Upper lobe of left lung (tissue), 6 donors: Measurements from ENCODE around the gene AMZ2. TPM values are rescaled to one million over a fixed set of nuclear protein-coding genes. Genes with fewer than 3 reads are reported as not detected.

Experiments
- ATAC-seq, 2 donors: fragments of 200-7000 bp; cut with Tn5 transposase; one replicate each; pipeline ENCODE4 v1.9.1; 2022; ENCODE audit warnings: mild to moderate bottlenecking in 2 of 2, moderate library complexity in 2 of 2; ENCODE audit not compliant: low FRiP score in 2 of 2
- DNase-seq, 2 donors: peaks; one replicate each; pipeline ENCODE4 v3.0.0-alpha.2; 2019 to 2020
- H3K27ac ChIP-seq, 4 donors: fragments of 200-600 bp; sonication (generic); one replicate each; pipeline ENCODE4 v1.5.1; 2016 to 2019
- H3K27me3 ChIP-seq, 4 donors: fragments of 200-600 bp; sonication (generic); one replicate each; pipeline ENCODE4 v1.5.1; 2017 to 2019
- H3K36me3 ChIP-seq, 4 donors: fragments of 200-600 bp; sonication (generic); one replicate each; pipeline ENCODE4 v1.5.1; 2016 to 2019
- H3K4me1 ChIP-seq, 4 donors: fragments of 200-600 bp; sonication (generic); one replicate each; pipeline ENCODE4 v1.5.1; 2018 to 2019
- H3K4me3 ChIP-seq, 4 donors: fragments of 200-600 bp; sonication (generic); one replicate each; pipeline ENCODE4 v1.5.1; 2017 to 2019; ENCODE audit warnings: mild to moderate bottlenecking in 2 of 4, moderate library complexity in 1 of 4
- H3K9me3 ChIP-seq, 4 donors: fragments of 200-600 bp; sonication (generic); one replicate each; pipeline ENCODE4 v1.5.1; 2018 to 2019
- EP300 ChIP-seq, 4 donors: sonication (generic); formaldehyde crosslinking; IDR thresholded peaks; one replicate each; pipeline ENCODE4 v1.5.1; 2017; ENCODE audit warnings: antibody characterized with exemption in 4 of 4, control low read depth in 2 of 4
- POLR2A ChIP-seq, 4 donors: fragments of 450-650 bp; IDR thresholded peaks; one replicate each; pipeline ENCODE4 v1.5.1; 2016 to 2017; ENCODE audit warnings: antibody characterized with exemption in 4 of 4, mild to moderate bottlenecking in 2 of 4
- POLR2AphosphoS5 ChIP-seq, 2 donors: sonication (generic); formaldehyde crosslinking; IDR thresholded peaks; one replicate each; pipeline ENCODE4 v1.5.1; 2017; ENCODE audit warnings: antibody characterized with exemption in 2 of 2
- WGBS, 2 donors: methylation state at CpG; one replicate each; pipeline ENCODE4 v1.1.5; 2017 to 2018; 5-methylcytosine and 5-hydroxymethylcytosine counted together
- total RNA-seq, 6 donors: library from RNA; depleted of rRNA in 4 of 6; stranded (reverse); fragments of >200 nt in 4 of 6; gene quantifications; one replicate each; pipeline versions ENCODE4 v1.1.0 to v1.2.1, GENCODE V29; 2016 to 2021
- TF ChIP-seq, protein P1 (sequence below), 6 experiments: fragments of 450-650 bp in 4 of 6; fragments of 200-600 bp in 2 of 6; sonication (generic) in 2 of 6; IDR thresholded peaks; one replicate each; pipeline ENCODE4 v1.5.1; 2016 to 2019; ENCODE audit warnings: antibody characterized with exemption in 6 of 6
- donor health status: DM: no; HTN: no; CAD: no; lungs with moderate emphysema.
- donor health status: DM: no; HTN: yes; CAD: no; lungs with severe emphysema.

The AMZ2 gene
- total RNA-seq, 6 donors from 2014 or later, result 19.4 to 50.3 (median 45.8) TPM

DNA sequence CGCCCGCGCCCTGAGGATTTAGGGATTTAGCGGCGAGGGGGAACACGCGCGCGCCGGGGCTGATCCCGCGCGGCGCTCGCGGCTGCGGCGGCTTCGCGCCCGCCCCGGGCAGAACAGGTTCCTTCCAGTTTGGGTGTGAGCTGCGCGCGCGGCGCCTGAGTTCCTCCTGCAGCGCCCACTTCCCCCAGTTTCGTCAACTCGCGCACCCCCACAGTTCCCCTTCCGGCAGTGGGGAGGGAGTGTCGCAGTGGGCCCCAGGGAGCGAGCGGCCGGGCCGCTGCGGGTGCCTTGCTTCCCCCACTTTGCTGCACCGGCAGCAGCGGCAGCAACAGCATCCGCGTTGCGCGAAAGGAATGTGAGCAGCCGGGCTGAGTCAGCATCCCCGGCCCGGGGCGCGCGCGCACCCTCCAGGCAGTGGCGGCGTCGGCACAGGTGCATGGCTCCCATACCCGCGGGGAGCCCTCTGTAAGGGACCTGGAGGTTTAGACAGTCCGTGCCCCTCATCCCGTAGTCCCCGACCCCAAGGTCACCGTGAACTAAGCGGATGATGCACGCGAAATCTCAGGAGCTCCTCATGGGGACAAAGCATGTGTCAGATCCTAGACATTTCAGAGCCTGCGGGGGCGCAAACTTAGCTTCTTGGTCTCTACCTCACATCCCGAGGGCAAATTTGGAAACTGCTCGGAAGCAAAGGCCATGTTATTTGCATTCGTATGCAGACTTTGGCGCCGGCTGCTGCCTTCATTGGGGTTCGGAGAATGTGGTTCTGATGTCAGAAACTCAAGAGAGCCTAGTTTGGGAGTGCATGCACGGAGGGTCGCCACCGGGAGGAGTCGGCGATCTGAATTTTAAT, 44.2 kb downstream of the AMZ2 start:
- Histone ChIP-seq H3K4me1 (peaks cover 19 to 39% (median 29%) of the 10 kb centered on the region in 4 donors), H3K27me3 (peaks cover 0 to 22% (median 8%) of the 10 kb centered on the region in 4 donors), H3K4me3 (peak overlapping the region; percentile 18 to 68 (median 64)), H3K27ac (peak overlapping the region; percentile 87 to 97 (median 92)), H3K9me3 (no peaks in the 10 kb centered on the region), H3K36me3 (no peaks in the 10 kb centered on the region)
- 2 to 6% methylated on average over 11 to 34 of the region's 76 CpGs for WGBS, 2 donors
- DNase-seq, result peak; percentile 87 to 97
- peak; percentile 86 to 90 for ATAC-seq
- TF ChIP-seq, protein P1, sequence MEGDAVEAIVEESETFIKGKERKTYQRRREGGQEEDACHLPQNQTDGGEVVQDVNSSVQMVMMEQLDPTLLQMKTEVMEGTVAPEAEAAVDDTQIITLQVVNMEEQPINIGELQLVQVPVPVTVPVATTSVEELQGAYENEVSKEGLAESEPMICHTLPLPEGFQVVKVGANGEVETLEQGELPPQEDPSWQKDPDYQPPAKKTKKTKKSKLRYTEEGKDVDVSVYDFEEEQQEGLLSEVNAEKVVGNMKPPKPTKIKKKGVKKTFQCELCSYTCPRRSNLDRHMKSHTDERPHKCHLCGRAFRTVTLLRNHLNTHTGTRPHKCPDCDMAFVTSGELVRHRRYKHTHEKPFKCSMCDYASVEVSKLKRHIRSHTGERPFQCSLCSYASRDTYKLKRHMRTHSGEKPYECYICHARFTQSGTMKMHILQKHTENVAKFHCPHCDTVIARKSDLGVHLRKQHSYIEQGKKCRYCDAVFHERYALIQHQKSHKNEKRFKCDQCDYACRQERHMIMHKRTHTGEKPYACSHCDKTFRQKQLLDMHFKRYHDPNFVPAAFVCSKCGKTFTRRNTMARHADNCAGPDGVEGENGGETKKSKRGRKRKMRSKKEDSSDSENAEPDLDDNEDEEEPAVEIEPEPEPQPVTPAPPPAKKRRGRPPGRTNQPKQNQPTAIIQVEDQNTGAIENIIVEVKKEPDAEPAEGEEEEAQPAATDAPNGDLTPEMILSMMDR (IDR thresholded peaks at IDR 0.05), result peak in 4 of 6 experiments; percentile 12 to 71 (median 36)
- TF ChIP-seq POLR2AphosphoS5 (IDR thresholded peaks at IDR 0.05), result peak; percentile 81 to 85
- TF ChIP-seq EP300 (IDR thresholded peaks at IDR 0.05), result peak in 1 of 4 donors; percentile 19
- peak in 2 of 4 donors; percentile 57 to 92 for TF ChIP-seq POLR2A (IDR thresholded peaks at IDR 0.05)

DNA sequence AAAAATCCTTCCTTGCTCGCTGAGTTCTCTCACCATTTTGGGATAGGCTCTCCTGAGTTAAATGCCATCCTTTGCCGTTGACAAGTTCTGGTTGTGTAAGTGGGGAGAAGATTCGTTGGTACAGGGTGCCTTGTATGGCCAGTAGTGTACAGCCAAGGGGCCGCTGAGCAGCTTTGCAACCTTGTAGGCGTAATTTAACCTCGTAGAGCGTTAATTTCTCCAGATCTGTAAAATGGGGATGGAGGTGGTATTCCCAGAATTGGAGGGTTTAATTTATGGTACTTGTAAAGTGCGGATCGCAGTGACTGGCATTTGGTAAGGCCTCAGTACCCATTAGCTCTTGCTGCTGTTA, 44.8 kb downstream of the AMZ2 start:
- Histone ChIP-seq H3K9me3 (no peaks in the 10 kb centered on the region), H3K36me3 (no peaks in the 10 kb centered on the region), H3K4me3 (peak overlapping the region in 3 of 4 donors; percentile 63 to 68 (median 64)), H3K27me3 (peaks cover 0 to 22% (median 8%) of the 10 kb centered on the region in 4 donors), H3K4me1 (peaks cover 19 to 39% (median 29%) of the 10 kb centered on the region in 4 donors), H3K27ac (peak overlapping the region; percentile 87 to 97 (median 92))
- DNase-seq (no peak), ATAC-seq (no peak)
- TF ChIP-seq, protein P1 (IDR thresholded peaks at IDR 0.05), result no peak
- TF ChIP-seq EP300 (IDR thresholded peaks at IDR 0.05), result no peak
- 49 to 57% methylated on average over 9 of the region's 9 CpGs for WGBS, 2 donors

DNA sequence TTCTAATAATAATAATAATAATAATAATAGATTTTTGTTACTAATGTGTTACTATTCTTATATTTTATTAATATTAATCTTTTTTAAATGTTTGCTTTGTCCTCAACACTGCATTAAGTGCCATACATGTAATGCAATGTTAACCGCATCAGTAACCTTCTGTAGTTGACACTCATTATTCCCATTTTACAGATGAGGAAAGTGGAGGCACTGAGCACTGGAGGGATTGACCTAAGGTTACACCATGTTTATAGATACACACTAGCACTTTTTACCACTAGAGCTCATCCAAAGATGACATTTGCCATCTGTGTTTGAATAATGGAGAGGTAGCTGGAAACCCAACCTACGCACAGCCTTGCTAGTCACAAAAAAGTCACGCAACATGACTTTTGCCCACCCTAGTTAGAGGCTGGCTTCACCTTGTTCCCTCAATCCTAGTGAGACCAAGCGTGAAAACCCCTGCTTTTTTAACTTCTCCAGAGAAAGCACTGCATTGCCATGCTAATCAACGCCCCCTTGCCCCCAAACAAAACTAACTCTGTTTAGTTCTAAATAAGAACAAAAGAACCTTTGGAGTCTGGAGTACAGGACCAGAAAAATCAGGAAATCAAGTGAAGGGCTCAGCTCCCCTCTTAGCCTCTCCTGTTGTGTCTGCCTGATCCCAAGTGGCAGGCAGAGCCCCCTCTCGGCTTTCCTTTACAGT, 45.8 kb downstream of the AMZ2 start:
- Histone ChIP-seq H3K4me1 (peaks cover 19 to 39% (median 29%) of the 10 kb centered on the region in 4 donors), H3K4me3 (no peak overlapping the region), H3K27ac (peak overlapping the region in 1 of 4 donors; percentile 88), H3K27me3 (peaks cover 0 to 22% (median 8%) of the 10 kb centered on the region in 4 donors), H3K9me3 (no peaks in the 10 kb centered on the region), H3K36me3 (no peaks in the 10 kb centered on the region)
- ATAC-seq (no peak), DNase-seq (no peak)
- no peak for TF ChIP-seq POLR2A (IDR thresholded peaks at IDR 0.05)
- TF ChIP-seq, protein P1 (IDR thresholded peaks at IDR 0.05), result no peak
- no peak for TF ChIP-seq POLR2AphosphoS5 (IDR thresholded peaks at IDR 0.05)
- TF ChIP-seq EP300 (IDR thresholded peaks at IDR 0.05), result no peak
- WGBS, 2 donors, result 94 to 96% methylated on average over 6 of the region's 6 CpGs

DNA sequence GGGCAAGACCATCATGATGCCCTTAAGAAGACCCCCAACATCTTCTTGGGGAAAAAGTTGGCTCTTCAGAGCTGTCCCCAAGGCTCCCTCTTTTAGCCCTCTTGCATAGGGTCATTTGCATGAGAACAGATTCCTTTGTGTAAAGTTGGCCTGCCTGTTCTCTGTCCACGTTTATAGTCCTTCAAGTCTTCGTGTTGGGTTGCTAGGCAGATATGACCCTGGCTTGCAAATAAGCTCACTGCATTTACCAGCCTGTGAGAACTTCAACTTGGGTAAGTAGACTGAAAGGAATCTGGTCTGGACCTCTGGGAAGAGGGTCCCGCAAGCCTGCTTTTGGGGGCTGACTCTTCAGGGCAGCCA, 46.3 kb downstream of the AMZ2 start:
- Histone ChIP-seq H3K36me3 (no peaks in the 10 kb centered on the region), H3K4me3 (no peak overlapping the region), H3K27ac (no peak overlapping the region), H3K27me3 (peaks cover 0 to 22% (median 8%) of the 10 kb centered on the region in 4 donors), H3K4me1 (peaks cover 19 to 37% (median 28%) of the 10 kb centered on the region in 4 donors), H3K9me3 (no peaks in the 10 kb centered on the region)
- ATAC-seq (no peak), DNase-seq (no peak)
- 85 to 86% methylated on average over 3 of the region's 3 CpGs for WGBS, 2 donors
- TF ChIP-seq POLR2A (IDR thresholded peaks at IDR 0.05) (no peak), EP300 (IDR thresholded peaks at IDR 0.05) (no peak), POLR2AphosphoS5 (IDR thresholded peaks at IDR 0.05) (no peak)
- TF ChIP-seq, protein P1 (IDR thresholded peaks at IDR 0.05), result no peak
